Heart left ventricle (tissue), 16 donors: ENCODE measurements around the gene FAM163B. TPM values are rescaled to one million over a fixed set of nuclear protein-coding genes. Genes with fewer than 3 reads are reported as not detected.
A peak's percentile ranks its signal among the peaks of the same experiment; 100 is the strongest.

Experiments used
- ATAC-seq, 4 donors: fragments of 200-7000 bp; cut with Tn5 transposase; one replicate each; pipeline ENCODE4 v1.9.1; 2020 to 2022; ENCODE audit warnings: moderate library complexity in 4 of 4, mild to moderate bottlenecking in 3 of 4, moderate number of reproducible peaks in 1 of 4
- DNase-seq, 5 donors: peaks; one replicate each; pipeline ENCODE4 v3.0.0-alpha.2; 2020
- H3K27ac ChIP-seq, 12 donors: fragments of 200-600 bp; sonication (generic) in 4 of 12; one replicate each; pipeline versions ENCODE4 v1.5.0 to v1.8.0; 2016 to 2022; ENCODE audit warnings: mild to moderate bottlenecking in 2 of 12
- H3K27me3 ChIP-seq, 9 donors: fragments of 200-600 bp; sonication (generic) in 2 of 9; one replicate each; pipeline versions ENCODE4 v1.5.1 to v1.8.0; 2016 to 2022; ENCODE audit warnings: mild to moderate bottlenecking in 3 of 9
- H3K36me3 ChIP-seq, 9 donors: fragments of 200-600 bp; sonication (generic) in 2 of 9; one replicate each; pipeline versions ENCODE4 v1.5.0 to v1.8.0; 2018 to 2022; ENCODE audit warnings: mild to moderate bottlenecking in 2 of 9
- H3K4me1 ChIP-seq, 12 donors: fragments of 200-600 bp; sonication (generic) in 4 of 12; one replicate each; pipeline versions ENCODE4 v1.5.0 to v1.8.0; 2016 to 2022; ENCODE audit warnings: mild to moderate bottlenecking in 3 of 12
- H3K4me3 ChIP-seq, 12 donors: fragments of 200-600 bp; sonication (generic) in 4 of 12; one replicate each; pipeline versions ENCODE4 v1.5.0 to v1.8.0; 2017 to 2022; ENCODE audit warnings: mild to moderate bottlenecking in 9 of 12, moderate library complexity in 4 of 12
- H3K9me3 ChIP-seq, 12 donors: fragments of 200-600 bp; sonication (generic) in 4 of 12; one replicate each; pipeline versions ENCODE4 v1.5.0 to v1.8.0; 2016 to 2022; ENCODE audit warnings: mild to moderate bottlenecking in 1 of 12
- POLR2A ChIP-seq, 2 donors: fragments of 450-650 bp; IDR thresholded peaks; one replicate each; pipeline ENCODE4 v1.6.1; 2017; ENCODE audit warnings: antibody characterized with exemption in 2 of 2, mild to moderate bottlenecking in 2 of 2, moderate library complexity in 2 of 2
- WGBS, 4 donors: extraction: QIAGEN DNeasy Blood & Tissue Kit in 2 of 4; methylation state at CpG; one replicate each; pipeline versions ENCODE4 v1.1.5 to v1.1.7; 2013 to 2018; 5-methylcytosine and 5-hydroxymethylcytosine counted together
- intact Hi-C, 10 donors: fragments of 100-400 bp; cut with DNase I; formaldehyde crosslinking; loops; one replicate each; pipeline versions ENCODE4 v1.11.1 to v1.14.2; 2022
- polyA plus RNA-seq, 2 donors: library from polyadenylated mRNA; stranded (reverse); fragments of 200-250 nt; gene quantifications; one replicate each; pipeline ENCODE4 v1.2.3, GENCODE V29; 2013
- total RNA-seq, 9 donors: library from RNA; depleted of rRNA in 2 of 9; stranded (reverse); fragments of >200 nt in 2 of 9; fragmentation: NEBNext Ultra II Directional in 3 of 9; extraction: Animal tissue kit (Norgen Biotek cat#: 25700) in 3 of 9; gene quantifications; one replicate each; pipeline versions ENCODE4 v1.1.0 to v1.2.4, GENCODE V29; 2016 to 2023
- TF ChIP-seq, protein P1 (sequence below), 12 donors: fragments of 200-600 bp; sonication (generic) in 4 of 12; IDR thresholded peaks; one replicate each; pipeline versions ENCODE4 v1.5.0 to v1.8.0; 2018 to 2022; ENCODE audit warnings: antibody characterized with exemption in 12 of 12, mild to moderate bottlenecking in 5 of 12
- donor health status: ischemic (EF 13 %, LVEDD 7.1; RV severe dilation, severe dysfunction).
- donor health status: healthy with polysubstance abuse.
- donor health status: DM: no; HTN: yes; CAD: no.
- donor health status: DM: no; HTN: no; CAD: no.
- donor health status: ischemic (EF 25% LVEDD 6.9; RV normal size, moderate dysfunction).
- donor health status: ischemic (EF 25% LVEDD 5.7; RV mildly dilated, moderate dysfunction).
- donor health status: healthy.
- donor health status: DM: yes; HTN: yes; CAD: no.
- donor health status: ischemic (EF 35%, LVEDD 5.7; RV mildly dilated, moderate dysfunction).
- donor health status: nonischemic (EF 11% LVEDD 7.7; RV severe dilation, severe dysfunction).
- donor health status: DM: yes; HTN: yes; CAD: no.
- donor health status: PGD.
- donor health status: ischemic (EF 29% LVEDD 5.4; RV normal size, mild dysfunction).
- donor health status: nonischemic (EF 23%, LVEDD 6.1; RV moderate dilation, normal function).

Gene FAM163B
- total and polyA plus RNA-seq, 11 donors, result 0.08 TPM; not detected in 10

DNA sequence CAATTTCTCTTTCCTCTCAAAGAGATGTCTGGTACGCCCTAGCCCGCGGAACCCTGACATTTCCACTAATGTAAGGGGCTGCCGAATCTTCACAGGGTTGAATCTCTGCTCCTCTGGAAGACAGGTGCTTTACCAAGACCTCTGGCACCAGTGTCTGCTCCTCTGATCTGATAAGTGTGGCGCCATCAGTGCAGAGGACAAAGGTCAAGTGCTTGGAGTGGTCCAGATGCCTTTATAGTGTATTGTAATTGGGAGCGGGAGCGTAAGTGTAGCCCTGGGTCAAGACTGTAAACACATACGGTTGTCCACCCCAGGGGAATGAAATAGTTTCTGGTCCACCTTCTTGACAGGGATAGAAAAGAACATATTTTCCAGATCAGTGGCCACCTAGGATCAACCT is 57.0 kb downstream of the FAM163B start:
- TF ChIP-seq, protein P1, sequence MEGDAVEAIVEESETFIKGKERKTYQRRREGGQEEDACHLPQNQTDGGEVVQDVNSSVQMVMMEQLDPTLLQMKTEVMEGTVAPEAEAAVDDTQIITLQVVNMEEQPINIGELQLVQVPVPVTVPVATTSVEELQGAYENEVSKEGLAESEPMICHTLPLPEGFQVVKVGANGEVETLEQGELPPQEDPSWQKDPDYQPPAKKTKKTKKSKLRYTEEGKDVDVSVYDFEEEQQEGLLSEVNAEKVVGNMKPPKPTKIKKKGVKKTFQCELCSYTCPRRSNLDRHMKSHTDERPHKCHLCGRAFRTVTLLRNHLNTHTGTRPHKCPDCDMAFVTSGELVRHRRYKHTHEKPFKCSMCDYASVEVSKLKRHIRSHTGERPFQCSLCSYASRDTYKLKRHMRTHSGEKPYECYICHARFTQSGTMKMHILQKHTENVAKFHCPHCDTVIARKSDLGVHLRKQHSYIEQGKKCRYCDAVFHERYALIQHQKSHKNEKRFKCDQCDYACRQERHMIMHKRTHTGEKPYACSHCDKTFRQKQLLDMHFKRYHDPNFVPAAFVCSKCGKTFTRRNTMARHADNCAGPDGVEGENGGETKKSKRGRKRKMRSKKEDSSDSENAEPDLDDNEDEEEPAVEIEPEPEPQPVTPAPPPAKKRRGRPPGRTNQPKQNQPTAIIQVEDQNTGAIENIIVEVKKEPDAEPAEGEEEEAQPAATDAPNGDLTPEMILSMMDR (IDR thresholded peaks at IDR 0.05), result no peak
- no peak for TF ChIP-seq POLR2A (IDR thresholded peaks at IDR 0.05)
- WGBS, 4 donors, result 83 to 94% (median 91%) methylated on average over 8 of the region's 8 CpGs
- intact Hi-C loops, result no loop called here
- ATAC-seq, result no peak
- Histone ChIP-seq H3K9me3 (no peaks in the 10 kb centered on the region), H3K27me3 (no peaks in the 10 kb centered on the region), H3K4me1 (peaks cover 0 to 5% (median under 1%) of the 10 kb centered on the region in 12 donors), H3K4me3 (no peak overlapping the region), H3K36me3 (peaks cover 0 to 48% (median 0%) of the 10 kb centered on the region in 9 donors), H3K27ac (no peak overlapping the region)
- no peak for DNase-seq

DNA sequence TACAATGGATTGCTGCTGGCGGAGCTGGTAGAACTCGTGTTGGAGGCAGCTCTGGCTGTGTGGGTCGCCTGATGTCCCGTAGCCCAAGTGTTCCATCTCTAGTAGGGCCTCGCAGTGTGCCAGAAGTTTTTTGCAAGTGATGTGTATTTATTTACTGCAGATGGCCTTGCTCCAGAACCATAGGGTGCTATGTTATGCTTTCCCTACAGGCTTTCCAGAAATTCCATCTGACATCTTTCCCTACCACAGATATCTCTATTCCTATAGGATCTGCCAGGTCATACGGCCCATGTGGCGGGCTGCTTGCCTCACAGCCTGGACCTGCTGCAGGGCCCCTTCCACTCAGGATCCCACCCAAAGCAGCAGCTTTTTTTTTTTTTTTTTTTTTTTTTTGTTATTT is 57.7 kb downstream of the FAM163B start:
- Histone ChIP-seq H3K4me1 (peaks cover 0 to 8% (median 2%) of the 10 kb centered on the region in 12 donors), H3K27me3 (no peaks in the 10 kb centered on the region), H3K36me3 (peaks cover 0 to 56% (median 0%) of the 10 kb centered on the region in 9 donors), H3K4me3 (no peak overlapping the region), H3K9me3 (no peaks in the 10 kb centered on the region), H3K27ac (no peak overlapping the region)
- intact Hi-C loops, result no loop called here
- no peak for ATAC-seq
- TF ChIP-seq, protein P1 (IDR thresholded peaks at IDR 0.05), result no peak
- TF ChIP-seq POLR2A (IDR thresholded peaks at IDR 0.05), result no peak
- WGBS, 4 donors, result 79 to 91% (median 87%) methylated on average over 7 of the region's 7 CpGs
- DNase-seq, result no peak

DNA sequence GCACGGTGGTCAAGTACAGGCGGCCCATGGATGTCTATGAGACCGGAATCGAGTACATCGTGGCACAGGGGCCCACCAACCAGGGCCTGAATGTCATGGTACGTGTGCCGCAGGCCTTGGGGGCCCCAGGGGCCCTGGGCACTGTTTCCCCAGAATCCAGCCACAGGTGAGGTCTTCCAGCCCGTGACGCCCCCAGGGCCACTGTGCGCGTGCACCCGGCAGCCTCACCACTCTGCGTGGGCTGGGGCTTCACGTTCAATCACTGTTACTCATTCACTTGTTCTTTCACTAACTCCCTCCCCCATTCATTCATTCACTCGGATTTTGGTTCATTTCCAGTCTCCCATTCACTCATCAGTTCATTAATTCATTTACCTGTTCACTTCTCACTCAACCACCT is 62.1 kb downstream of the FAM163B start:
- Histone ChIP-seq H3K27ac (no peak overlapping the region), H3K27me3 (no peaks in the 10 kb centered on the region), H3K4me1 (peaks cover 0 to 37% (median 21%) of the 10 kb centered on the region in 12 donors), H3K4me3 (no peak overlapping the region), H3K36me3 (peaks cover 0 to 41% (median 0%) of the 10 kb centered on the region in 9 donors), H3K9me3 (no peaks in the 10 kb centered on the region)
- TF ChIP-seq, protein P1 (IDR thresholded peaks at IDR 0.05), result no peak
- TF ChIP-seq POLR2A (IDR thresholded peaks at IDR 0.05), result no peak
- WGBS, 4 donors, result 81 to 92% (median 88%) methylated on average over 12 to 15 of the region's 15 CpGs
- ATAC-seq (no peak), DNase-seq (no peak)
- intact Hi-C loops, result no loop called here

DNA sequence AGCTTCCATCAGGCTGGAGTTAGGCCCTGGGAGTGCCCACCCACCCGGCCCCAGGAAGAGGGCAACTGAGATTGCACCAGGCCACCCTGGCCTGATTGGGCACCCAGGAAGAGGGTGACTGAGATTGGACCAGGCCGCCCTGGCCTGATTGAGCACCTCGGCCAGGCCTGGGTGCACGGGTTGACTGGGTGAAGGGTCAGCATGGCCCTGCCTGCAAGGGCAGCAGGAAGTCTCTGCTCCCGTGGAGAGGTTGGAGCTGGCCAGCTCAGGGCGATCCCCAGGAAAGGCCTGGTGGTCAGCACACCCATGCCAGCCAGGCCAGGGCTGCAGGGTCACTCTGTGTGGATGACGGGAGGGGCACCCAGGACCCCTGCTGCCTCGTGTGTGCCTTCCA is 62.9 kb downstream of the FAM163B start:
- H3K36me3 ChIP-seq, result peaks cover 0 to 46% (median 0%) of the 10 kb centered on the region in 9 donors
- TF ChIP-seq, protein P1 (IDR thresholded peaks at IDR 0.05), result no peak
- TF ChIP-seq POLR2A (IDR thresholded peaks at IDR 0.05), result no peak
- H3K4me3 ChIP-seq, result no peak overlapping the region
- H3K27me3 ChIP-seq, result no peaks in the 10 kb centered on the region
- no peaks in the 10 kb centered on the region for H3K9me3 ChIP-seq
- H3K27ac ChIP-seq, result peak overlapping the region in 3 of 12 donors; percentile 37 to 53 (median 52)
- WGBS, 4 donors, result 36 to 91% (median 66%) methylated on average over 5 to 8 of the region's 8 CpGs
- no peak for DNase-seq
- ATAC-seq, result peak in 1 of 4 donors; percentile 10
- peaks cover 0 to 37% (median 21%) of the 10 kb centered on the region in 12 donors for H3K4me1 ChIP-seq
- intact Hi-C loops, result no loop called here
